Smooth muscle cell (in vitro differentiated cells): Measurements from ENCODE around the gene TRMT10B. TPM values are rescaled to one million over a fixed set of nuclear protein-coding genes. Genes with fewer than 3 reads are reported as not detected.
A peak's percentile ranks its signal among the peaks of the same experiment; 100 is the strongest.
"Not testable (repeated sequence)": the region's sequence is repeated elsewhere in the genome, so short reads cannot be mapped to it uniquely, and the experiment has no call there.

Source experiments
- DNase-seq: peaks from one replicate; lab custom pipeline; 2025; ENCODE audit not compliant: unreplicated experiment; lab: John Stamatoyannopoulos, UW
- H2AFZ ChIP-seq: fragments of 200-600 bp; sonication (generic); 2 replicates; pipeline ENCODE4 v1.6.0; 2016; ENCODE audit warnings: antibody characterized with exemption, low read depth, mild to moderate bottlenecking
- H3F3A ChIP-seq: fragments of 200-600 bp; sonication (generic); 2 replicates; pipeline ENCODE4 v1.6.0; 2017; ENCODE audit warnings: antibody characterized with exemption, low read depth
- H3K27ac ChIP-seq: fragments of 200-600 bp; sonication (generic); 2 replicates; pipeline ENCODE4 v1.5.1; 2016; ENCODE audit warnings: low read depth, mild to moderate bottlenecking
- H3K27me3 ChIP-seq: fragments of 200-600 bp; sonication (generic); 2 replicates; pipeline ENCODE4 v1.6.1; 2016; ENCODE audit warnings: low read depth, mild to moderate bottlenecking
- H3K36me3 ChIP-seq: fragments of 200-600 bp; sonication (generic); 2 replicates; pipeline ENCODE4 v1.5.1; 2016; ENCODE audit warnings: low read depth
- H3K4me1 ChIP-seq: fragments of 200-600 bp; sonication (generic); 2 replicates; pipeline ENCODE4 v1.5.1; 2016; ENCODE audit warnings: low read depth
- H3K4me2 ChIP-seq: fragments of 200-600 bp; sonication (generic); 2 replicates; pipeline ENCODE4 v1.6.0; 2016; ENCODE audit warnings: mild to moderate bottlenecking
- H3K4me3 ChIP-seq: fragments of 200-600 bp; sonication (generic); 2 replicates; pipeline ENCODE4 v1.5.1; 2016; ENCODE audit warnings: mild to moderate bottlenecking
- H3K79me2 ChIP-seq: fragments of 200-600 bp; sonication (generic); 2 replicates; pipeline ENCODE4 v1.6.0; 2016; ENCODE audit warnings: low read depth, mild to moderate bottlenecking
- H3K9ac ChIP-seq: fragments of 200-600 bp; sonication (generic); 2 replicates; pipeline ENCODE4 v1.6.0; 2016; ENCODE audit warnings: low read depth
- H3K9me3 ChIP-seq: fragments of 200-600 bp; sonication (generic); replicated peaks from 2 replicates; pipeline ENCODE4 v1.5.1; 2016; ENCODE audit warnings: low read depth
- H4K20me1 ChIP-seq: fragments of 200-600 bp; sonication (generic); 2 replicates; pipeline ENCODE4 v1.6.0; 2016; ENCODE audit warnings: low read depth
- WGBS: methylation state at CpG from one replicate; pipeline ENCODE4 v1.1.7; 2016; ENCODE audit warnings: low lambda C conversion rate; 5-methylcytosine and 5-hydroxymethylcytosine counted together
- polyA plus RNA-seq: library from polyadenylated mRNA; unstranded; fragments of >200 nt; fragmentation: Nextera tagmentation; extraction: Ambion mirVana; gene quantifications from 2 replicates; pipeline ENCODE4 v1.2.1, GENCODE V29; 2016
- total RNA-seq: library from RNA; depleted of rRNA; stranded (reverse); fragments of >200 nt; gene quantifications from 2 replicates; pipeline ENCODE4 v1.2.3, GENCODE V29; 2014
- TF ChIP-seq, protein P1 (sequence below): fragments of 200-600 bp; sonication (generic); IDR thresholded peaks from 2 replicates; pipeline ENCODE4 v1.5.1; 2017; ENCODE audit warnings: borderline replicate concordance, mild to moderate bottlenecking, antibody characterized with exemption; ENCODE audit not compliant: insufficient read depth, poor library complexity, severe bottlenecking

Gene TRMT10B
- total and polyA plus RNA-seq, 2 experiments from 2014 or later, result 2.7 to 6.4 TPM

DNA sequence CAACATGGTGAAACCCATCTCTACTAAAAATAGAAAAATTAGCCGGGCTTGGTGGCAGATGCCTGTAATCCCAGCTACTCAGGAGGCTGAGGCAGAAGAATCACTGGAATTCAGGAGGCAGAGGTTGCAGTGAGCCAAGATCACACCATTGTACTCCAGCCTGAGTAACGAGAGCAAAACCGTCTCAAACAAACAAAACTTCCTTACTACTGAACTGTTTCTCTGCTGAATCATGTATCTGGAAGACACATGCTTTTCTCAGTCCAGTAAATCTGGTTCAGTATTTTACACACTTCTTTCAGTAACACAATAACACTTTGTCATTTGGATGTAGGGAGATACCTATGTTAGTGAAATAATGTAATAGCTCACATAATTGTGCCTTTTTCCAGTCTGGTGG lies 7.9 kb downstream of the TRMT10B start:
- Histone ChIP-seq H3K4me2 (no peak overlapping the region), H4K20me1 (no peaks in the 10 kb centered on the region), H3K4me1 (no peaks in the 10 kb centered on the region), H3K79me2 (no peaks in the 10 kb centered on the region), H3K4me3 (no peak overlapping the region), H3K9me3 (no peaks in the 10 kb centered on the region), H3K27me3 (no peaks in the 10 kb centered on the region), H3K36me3 (no peaks in the 10 kb centered on the region), H2AFZ (no peak overlapping the region), H3K27ac (peak overlapping the region; percentile 29), H3F3A (no peaks in the 10 kb centered on the region), H3K9ac (no peak overlapping the region)
- no peak for DNase-seq
- WGBS, result 48% methylated on average over 3 of the region's 3 CpGs
- TF ChIP-seq, protein P1, sequence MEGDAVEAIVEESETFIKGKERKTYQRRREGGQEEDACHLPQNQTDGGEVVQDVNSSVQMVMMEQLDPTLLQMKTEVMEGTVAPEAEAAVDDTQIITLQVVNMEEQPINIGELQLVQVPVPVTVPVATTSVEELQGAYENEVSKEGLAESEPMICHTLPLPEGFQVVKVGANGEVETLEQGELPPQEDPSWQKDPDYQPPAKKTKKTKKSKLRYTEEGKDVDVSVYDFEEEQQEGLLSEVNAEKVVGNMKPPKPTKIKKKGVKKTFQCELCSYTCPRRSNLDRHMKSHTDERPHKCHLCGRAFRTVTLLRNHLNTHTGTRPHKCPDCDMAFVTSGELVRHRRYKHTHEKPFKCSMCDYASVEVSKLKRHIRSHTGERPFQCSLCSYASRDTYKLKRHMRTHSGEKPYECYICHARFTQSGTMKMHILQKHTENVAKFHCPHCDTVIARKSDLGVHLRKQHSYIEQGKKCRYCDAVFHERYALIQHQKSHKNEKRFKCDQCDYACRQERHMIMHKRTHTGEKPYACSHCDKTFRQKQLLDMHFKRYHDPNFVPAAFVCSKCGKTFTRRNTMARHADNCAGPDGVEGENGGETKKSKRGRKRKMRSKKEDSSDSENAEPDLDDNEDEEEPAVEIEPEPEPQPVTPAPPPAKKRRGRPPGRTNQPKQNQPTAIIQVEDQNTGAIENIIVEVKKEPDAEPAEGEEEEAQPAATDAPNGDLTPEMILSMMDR, result no peak

DNA sequence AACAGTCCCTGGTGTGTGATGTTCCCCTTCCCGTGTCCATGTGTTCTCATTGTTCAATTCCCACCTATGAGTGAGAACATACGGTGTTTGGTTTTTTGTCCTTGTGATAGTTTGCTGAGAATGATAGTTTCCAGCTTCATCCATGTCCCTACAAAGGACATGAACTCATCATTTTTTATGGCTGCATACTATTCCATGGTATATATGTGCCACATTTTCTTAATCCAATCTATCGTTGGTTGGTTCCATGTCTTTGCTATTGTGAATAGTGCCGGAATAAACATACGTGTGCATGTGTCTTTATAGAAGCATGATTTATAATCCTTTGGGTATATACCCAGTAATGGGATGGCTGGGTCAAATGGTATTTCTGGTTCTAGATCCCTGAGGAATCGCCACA lies 11.7 kb downstream of the TRMT10B start:
- H3K4me3 ChIP-seq, H3K4me1 ChIP-seq, H3K79me2 ChIP-seq, H3K9me3 ChIP-seq, H4K20me1 ChIP-seq, H3K27ac ChIP-seq, H3K27me3 ChIP-seq, DNase-seq, H3K36me3 ChIP-seq, H3K9ac ChIP-seq, H3K4me2 ChIP-seq, H3F3A ChIP-seq, H2AFZ ChIP-seq: not testable (repeated sequence)
- WGBS, result 81% methylated on average over 6 of the region's 6 CpGs

DNA sequence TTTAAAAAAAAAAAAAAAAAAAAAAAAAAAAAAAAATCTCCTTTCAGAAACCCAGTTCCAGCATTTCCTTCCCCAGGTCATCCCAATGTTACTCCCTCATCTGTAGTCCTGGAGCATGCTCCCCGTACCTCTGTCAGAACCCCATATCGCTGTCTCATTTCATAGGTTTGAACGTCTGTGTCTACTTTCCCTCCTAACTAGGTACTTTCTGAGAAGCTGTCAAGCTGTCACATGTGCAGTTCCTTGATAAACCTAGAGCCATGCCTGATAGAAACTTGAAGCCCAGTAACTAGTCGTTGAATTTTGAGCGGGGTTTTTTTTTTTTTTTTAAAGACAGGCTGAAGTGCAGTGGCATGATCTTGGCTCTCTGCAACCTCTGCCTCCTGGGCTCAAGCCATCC lies 15.7 kb downstream of the TRMT10B start:
- DNase-seq, result no peak
- Histone ChIP-seq H3K4me3 (no peak overlapping the region), H2AFZ (no peak overlapping the region), H3K4me2 (no peak overlapping the region), H3K9me3 (no peaks in the 10 kb centered on the region), H3K27ac (no peak overlapping the region), H3K27me3 (no peaks in the 10 kb centered on the region), H3K36me3 (no peaks in the 10 kb centered on the region), H4K20me1 (no peaks in the 10 kb centered on the region), H3K79me2 (no peaks in the 10 kb centered on the region), H3K4me1 (no peaks in the 10 kb centered on the region), H3F3A (no peaks in the 10 kb centered on the region), H3K9ac (no peak overlapping the region)
- 91% methylated on average over 5 of the region's 5 CpGs for WGBS
- TF ChIP-seq, protein P1, result no peak

DNA sequence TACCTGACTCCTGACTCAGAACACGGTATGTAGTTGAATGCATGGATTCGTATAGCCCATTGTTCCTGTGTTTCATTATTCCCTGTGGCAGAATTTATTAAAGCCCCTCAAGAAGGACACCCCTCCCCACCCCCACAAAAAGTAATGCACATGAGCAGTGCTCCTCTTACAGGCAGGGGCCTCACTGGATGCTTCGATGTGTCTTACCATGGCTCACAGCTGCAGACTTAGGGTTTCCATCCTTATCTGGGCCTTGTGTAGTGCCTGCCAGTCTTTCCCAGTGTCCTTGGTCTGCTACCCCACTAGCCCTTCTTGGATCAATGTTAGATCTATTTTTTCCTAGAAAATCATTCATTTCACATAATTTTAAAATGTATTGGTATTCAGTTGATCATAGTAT lies 16.4 kb downstream of the TRMT10B start:
- no peak for DNase-seq
- Histone ChIP-seq H3F3A (no peaks in the 10 kb centered on the region), H3K4me1 (no peaks in the 10 kb centered on the region), H3K27ac (no peak overlapping the region), H3K36me3 (no peaks in the 10 kb centered on the region), H2AFZ (no peak overlapping the region), H3K27me3 (no peaks in the 10 kb centered on the region), H3K4me3 (no peak overlapping the region), H4K20me1 (no peaks in the 10 kb centered on the region), H3K9me3 (no peaks in the 10 kb centered on the region), H3K4me2 (no peak overlapping the region), H3K9ac (no peak overlapping the region), H3K79me2 (no peaks in the 10 kb centered on the region)
- 92% methylated on average over 3 of the region's 3 CpGs for WGBS
- TF ChIP-seq, protein P1, result no peak
